HCT116 (cell line): ENCODE measurements around the gene SORCS2. TPM values are rescaled to one million over a fixed set of nuclear protein-coding genes. Genes with fewer than 3 reads are reported as not detected.

Source experiments
- ATAC-seq: fragments of 200-7000 bp; cut with Tn5 transposase; 2 replicates; pipeline ENCODE4 v1.9.1; 2020; ENCODE audit warnings: mild to moderate bottlenecking, moderate library complexity
- BruUV-seq: library from RNA; stranded (reverse); fragments of 400-500 nt; replicated peaks from 2 replicates; lab custom pipeline; 2021; lab: Mats Ljungman, UMichigan
- CTCF ChIA-PET: fragments of 300-600 bp; sonication (Branson Sonifier 250); formaldehyde crosslinking; loops from one replicate; lab custom pipeline; 2021; ENCODE audit warnings: antibody characterized with exemption; lab: Charles Lee
- POLR2A ChIA-PET: fragments of 300-600, 350-600 bp; sonication (Branson Sonifier 250); formaldehyde crosslinking; loops from one replicate; lab custom pipeline; 2021; ENCODE audit warnings: antibody characterized with exemption; lab: Charles Lee
- RAD21 ChIA-PET, 2 experiments: fragments of 300-600 bp; sonication (Branson Sonifier 250); formaldehyde crosslinking; loops; one replicate each; lab custom pipeline; 2023; ENCODE audit warnings: low total read pairs in 2 of 2; ENCODE audit not compliant: uncharacterized antibody in 2 of 2, unreplicated experiment in 2 of 2, low non-redundant PET in 1 of 2; lab: Charles Lee
- DNase-seq: peaks from one replicate; pipeline ENCODE4 v3.0.0-alpha.2; 2010; ENCODE audit warnings: low read depth, low spot score
- H2AFZ ChIP-seq: fragments of 200-600 bp; shearing (Covaris generic), sonication (generic); 2 replicates; pipeline ENCODE4 v1.6.1; 2017; ENCODE audit warnings: low read depth, mixed run types, mixed read lengths, antibody characterized with exemption, low read length; ENCODE audit not compliant: poor library complexity, severe bottlenecking
- H3K27ac ChIP-seq: 2 replicates; pipeline ENCODE4 v1.5.1; 2012; ENCODE audit warnings: low read depth, low read length
- H3K27me3 ChIP-seq: fragments of 200-600 bp; sonication (generic); 2 replicates; pipeline ENCODE4 v1.6.1; 2016; ENCODE audit warnings: mixed run types, low read length, mixed read lengths; ENCODE audit not compliant: insufficient read depth
- H3K36me3 ChIP-seq, 2 experiments: fragments of 200-500 bp in 1 of 2; fragments of 200-600 bp in 1 of 2; sonication (Bioruptor generic) in 1 of 2; sonication (generic) in 1 of 2; 2 replicates each; pipeline versions ENCODE4 v1.5.1 to v1.6.1; 2014 to 2016; ENCODE audit warnings: low read length in 2 of 2, inconsistent platforms in 1 of 2, mixed read lengths in 1 of 2, mixed run types in 1 of 2; ENCODE audit not compliant: insufficient read depth in 2 of 2, control insufficient read depth in 1 of 2
- H3K4me1 ChIP-seq, 2 experiments: fragments of 200-600 bp in 1 of 2; sonication (generic) in 1 of 2; 2 replicates each; pipeline versions ENCODE4 v1.5.1 to v1.6.1; 2012 to 2017; ENCODE audit warnings: low read length in 2 of 2, inconsistent platforms in 1 of 2, mild to moderate bottlenecking in 1 of 2, mixed read lengths in 1 of 2, mixed run types in 1 of 2, moderate library complexity in 1 of 2; ENCODE audit not compliant: insufficient read depth in 2 of 2, control insufficient read depth in 1 of 2
- H3K4me2 ChIP-seq: fragments of 200-600 bp; sonication (generic); 2 replicates; pipeline ENCODE4 v1.6.1; 2017; ENCODE audit warnings: mixed run types, low read length, mixed read lengths
- H3K4me3 ChIP-seq, 2 experiments: fragments of 200-600 bp in 1 of 2; sonication (generic) in 1 of 2; replicated peaks in 1 of 2; 2 replicates each; pipeline ENCODE4 v1.5.1; 2011 to 2016; ENCODE audit warnings: low read length in 2 of 2, control low read depth in 1 of 2, low read depth in 1 of 2, mild to moderate bottlenecking in 1 of 2, mixed read lengths in 1 of 2, mixed run types in 1 of 2
- H3K79me2 ChIP-seq: fragments of 200-600 bp; sonication (generic); 2 replicates; pipeline ENCODE4 v1.6.1; 2017; ENCODE audit warnings: mild to moderate bottlenecking, mixed run types, low read length, moderate library complexity, mixed read lengths; ENCODE audit not compliant: insufficient read depth
- H3K9ac ChIP-seq: fragments of 200-600 bp; sonication (generic); 2 replicates; pipeline ENCODE4 v1.6.1; 2016; ENCODE audit warnings: low read length, mixed read lengths
- H3K9me2 ChIP-seq: fragments of 200-600 bp; sonication (generic), shearing (Covaris generic); 2 replicates; pipeline ENCODE4 v1.6.1; 2017; ENCODE audit warnings: mixed run types, mild to moderate bottlenecking, moderate library complexity; ENCODE audit not compliant: insufficient read depth
- H3K9me3 ChIP-seq, 2 experiments: fragments of 200-500 bp in 1 of 2; fragments of 200-600 bp in 1 of 2; sonication (Bioruptor generic) in 1 of 2; sonication (generic) in 1 of 2; 2 replicates each; pipeline ENCODE4 v1.6.1; 2014 to 2017; ENCODE audit warnings: low read length in 2 of 2, mixed read lengths in 2 of 2, inconsistent platforms in 1 of 2, low read depth in 1 of 2, mild to moderate bottlenecking in 1 of 2, mixed run types in 1 of 2, moderate library complexity in 1 of 2; ENCODE audit not compliant: control insufficient read depth in 1 of 2, insufficient read depth in 1 of 2
- H4K20me1 ChIP-seq: fragments of 200-600 bp; sonication (generic), shearing (Covaris generic); 2 replicates; pipeline ENCODE4 v1.6.1; 2017; ENCODE audit warnings: mixed run types, mild to moderate bottlenecking, moderate library complexity; ENCODE audit not compliant: insufficient read depth
- ATF3 ChIP-seq: IDR thresholded peaks from 2 replicates; pipeline ENCODE4 v1.6.1; 2012
- CBX3 ChIP-seq: IDR thresholded peaks from 2 replicates; pipeline ENCODE4 v1.6.1; 2012; ENCODE audit warnings: low read depth
- CTCF ChIP-seq, 3 experiments: fragments of 200-600 bp in 1 of 3; sonication (generic) in 1 of 3; IDR thresholded peaks in 2 of 3; conservative IDR thresholded peaks in 1 of 3; 2 replicates each; pipeline ENCODE4 v1.5.1; 2012 to 2017; ENCODE audit warnings: low read depth in 2 of 3, low read length in 2 of 3, antibody characterized with exemption in 1 of 3, borderline replicate concordance in 1 of 3, control low read depth in 1 of 3, mild to moderate bottlenecking in 1 of 3, mixed read lengths in 1 of 3, mixed run types in 1 of 3, moderate library complexity in 1 of 3; ENCODE audit not compliant: insufficient read depth in 1 of 3
- EGR1 ChIP-seq: IDR thresholded peaks from 2 replicates; pipeline ENCODE4 v1.6.1; 2012; ENCODE audit warnings: low read depth
- ELF1 ChIP-seq: IDR thresholded peaks from 2 replicates; pipeline ENCODE4 v1.6.1; 2012; ENCODE audit warnings: low read depth, borderline replicate concordance
- POLR2A ChIP-seq: IDR thresholded peaks from 2 replicates; pipeline ENCODE4 v1.7.0; 2011; ENCODE audit warnings: borderline replicate concordance; ENCODE audit not compliant: insufficient read depth, insufficient read length; ENCODE audit errors: extremely low read depth
- POLR2AphosphoS5 ChIP-seq: IDR thresholded peaks from 2 replicates; pipeline ENCODE4 v1.6.1; 2011; ENCODE audit warnings: mild to moderate bottlenecking, low read depth, low read length, moderate library complexity
- RAD21 ChIP-seq: IDR thresholded peaks from 2 replicates; pipeline ENCODE4 v1.6.1; 2012; ENCODE audit warnings: low read depth, mild to moderate bottlenecking
- REST ChIP-seq: IDR thresholded peaks from 2 replicates; pipeline ENCODE4 v1.6.1; 2012; ENCODE audit warnings: low read depth
- SIN3A ChIP-seq: IDR thresholded peaks from 2 replicates; pipeline ENCODE4 v1.6.1; 2012; ENCODE audit warnings: low read depth
- SP1 ChIP-seq: IDR thresholded peaks from 2 replicates; pipeline ENCODE4 v1.6.1; 2012; ENCODE audit warnings: low read depth
- SRF ChIP-seq: IDR thresholded peaks from 2 replicates; pipeline ENCODE4 v1.6.1; 2012; ENCODE audit warnings: low read depth
- ZBTB33 ChIP-seq: IDR thresholded peaks from 2 replicates; pipeline ENCODE4 v1.6.1; 2011; ENCODE audit warnings: mild to moderate bottlenecking, low read length, moderate library complexity; ENCODE audit not compliant: insufficient replicate concordance; ENCODE audit errors: extremely low read depth
- ZFX ChIP-seq: fragments of 450-650 bp; IDR thresholded peaks from 2 replicates; pipeline ENCODE4 v1.6.1; 2017
- ZNF274 ChIP-seq: fragments of 200-500 bp; sonication (Bioruptor generic); IDR thresholded peaks from 2 replicates; pipeline ENCODE4 v1.6.1; 2014; ENCODE audit warnings: mild to moderate bottlenecking, low read depth, low read length, inconsistent platforms
- intact Hi-C: fragments of 100-400 bp; cut with micrococcal nuclease; formaldehyde crosslinking; loops from 2 replicates; pipeline ENCODE4 v1.10.0; 2022
- total RNA-seq: library from RNA; stranded (reverse); gene quantifications from one replicate; pipeline ENCODE4 v1.2.1, GENCODE V29; 2021; ENCODE audit not compliant: unreplicated experiment

SORCS2 gene
- total RNA-seq, 1 experiment from 2014 or later = 0.37 TPM

GRCh38 chr4:7610022-7610670, 417.8 kb downstream of the SORCS2 start:
- no TSS peak for BruUV-seq
- H2AFZ ChIP-seq = no peak overlapping the region
- peaks cover 37% of the 10 kb centered on the region; the same call in 1 of the 2 replicates for H3K27me3 ChIP-seq
- H3K79me2 ChIP-seq = no peaks in the 10 kb centered on the region
- ChIA-PET RAD21 (no interaction called here), POLR2A (no interaction called here), CTCF (no interaction called here)
- H3K9me3 ChIP-seq = no peaks in the 10 kb centered on the region
- TF ChIP-seq POLR2AphosphoS5 = no peak
- no peak for TF ChIP-seq CTCF (IDR thresholded peaks at IDR 0.05 in 2 of 3, conservative IDR thresholded peaks at IDR 0.05 in 1 of 3; ENCODE audit: borderline replicate concordance in 1 of 3, insufficient read depth in 1 of 3, low read depth in 2 of 3, low read length in 2 of 3)
- TF ChIP-seq ZFX = no peak
- no peak for TF ChIP-seq POLR2A
- TF ChIP-seq CBX3 = no peak
- no peak for TF ChIP-seq ZNF274
- no peak for TF ChIP-seq RAD21
- TF ChIP-seq ATF3 = no peak
- TF ChIP-seq SIN3A = no peak
- TF ChIP-seq ZBTB33 = no peak
- TF ChIP-seq REST = no peak
- no peak for TF ChIP-seq SP1
- TF ChIP-seq ELF1 = no peak
- TF ChIP-seq SRF = no peak
- no peak for TF ChIP-seq EGR1
- no peaks in the 10 kb centered on the region for H3K4me1 ChIP-seq
- H4K20me1 ChIP-seq = no peaks in the 10 kb centered on the region
- H3K27ac ChIP-seq = no peak overlapping the region
- H3K9ac ChIP-seq = no peak overlapping the region
- intact Hi-C loops = no loop called here
- no peak for DNase-seq
- no peak for ATAC-seq
- H3K4me3 ChIP-seq = no peak overlapping the region
- H3K36me3 ChIP-seq = no peaks in the 10 kb centered on the region
- H3K4me2 ChIP-seq = no peak overlapping the region
- H3K9me2 ChIP-seq = no peaks in the 10 kb centered on the region
